Esophagus squamous epithelium (tissue), 4 donors: ENCODE data around the gene VIT.
"Not testable (repeated sequence)": the region's sequence is repeated elsewhere in the genome, so short reads cannot be mapped to it uniquely, and the experiment has no call there.

Experiments
- POLR2A ChIP-seq, 4 donors: fragments of 450-650 bp; IDR thresholded peaks; one replicate each; pipeline ENCODE4 v1.6.1; 2017; ENCODE audit warnings: antibody characterized with exemption in 4 of 4, mild to moderate bottlenecking in 4 of 4, moderate library complexity in 3 of 4
- TF ChIP-seq, protein P1 (sequence below), 6 experiments: fragments of 450-650 bp in 4 of 6; fragments of 200-600 bp in 2 of 6; sonication (generic) in 2 of 6; IDR thresholded peaks; one replicate each; pipeline ENCODE4 v1.5.1; 2016 to 2019; ENCODE audit warnings: antibody characterized with exemption in 6 of 6, mild to moderate bottlenecking in 4 of 6, moderate library complexity in 4 of 6

- not testable (repeated sequence) for TF ChIP-seq POLR2A (IDR thresholded peaks at IDR 0.05)
- TF ChIP-seq, protein P1, sequence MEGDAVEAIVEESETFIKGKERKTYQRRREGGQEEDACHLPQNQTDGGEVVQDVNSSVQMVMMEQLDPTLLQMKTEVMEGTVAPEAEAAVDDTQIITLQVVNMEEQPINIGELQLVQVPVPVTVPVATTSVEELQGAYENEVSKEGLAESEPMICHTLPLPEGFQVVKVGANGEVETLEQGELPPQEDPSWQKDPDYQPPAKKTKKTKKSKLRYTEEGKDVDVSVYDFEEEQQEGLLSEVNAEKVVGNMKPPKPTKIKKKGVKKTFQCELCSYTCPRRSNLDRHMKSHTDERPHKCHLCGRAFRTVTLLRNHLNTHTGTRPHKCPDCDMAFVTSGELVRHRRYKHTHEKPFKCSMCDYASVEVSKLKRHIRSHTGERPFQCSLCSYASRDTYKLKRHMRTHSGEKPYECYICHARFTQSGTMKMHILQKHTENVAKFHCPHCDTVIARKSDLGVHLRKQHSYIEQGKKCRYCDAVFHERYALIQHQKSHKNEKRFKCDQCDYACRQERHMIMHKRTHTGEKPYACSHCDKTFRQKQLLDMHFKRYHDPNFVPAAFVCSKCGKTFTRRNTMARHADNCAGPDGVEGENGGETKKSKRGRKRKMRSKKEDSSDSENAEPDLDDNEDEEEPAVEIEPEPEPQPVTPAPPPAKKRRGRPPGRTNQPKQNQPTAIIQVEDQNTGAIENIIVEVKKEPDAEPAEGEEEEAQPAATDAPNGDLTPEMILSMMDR (IDR thresholded peaks at IDR 0.05) = not testable (repeated sequence)
Observed at GRCh38 chr2:36689013-36689412, 7.5 kb upstream of the VIT start.
